Measurements from ENCODE around the gene AFF4.
A peak's percentile ranks its signal among the peaks of the same experiment; 100 is the strongest.

- peak in 1 of 6 experiments; percentile 20 for TF ChIP-seq CTCF (IDR thresholded peaks at IDR 0.05)
- TF ChIP-seq POLR2A (IDR thresholded peaks at IDR 0.05): peak; percentile 87 to 90
These were observed 90.1 kb downstream of the AFF4 start, which contains the start of gene LEAP2 for GRCh38 chr5:132873119-132873929.

Measured in Peyer's patch (tissue), 4 donors.